ENCODE data around the gene STH.

Gene STH

GRCh38 chr17:45968732-45969131 is 30.3 kb upstream of the STH start:
- no peak for DNase-seq (ENCODE audit: low spot score)
- TF ChIP-seq CTCF (IDR thresholded peaks at IDR 0.05; ENCODE audit: extremely low read depth, missing control alignments), result no peak

GRCh38 chr17:45969726-45970125 is 29.3 kb upstream of the STH start:
- DNase-seq (ENCODE audit: low spot score), result no peak
- TF ChIP-seq CTCF (IDR thresholded peaks at IDR 0.05; ENCODE audit: extremely low read depth, missing control alignments), result no peak

GRCh38 chr17:45970659-45971058 is 28.4 kb upstream of the STH start:
- no peak for DNase-seq (ENCODE audit: low spot score)
- no peak for TF ChIP-seq CTCF (IDR thresholded peaks at IDR 0.05; ENCODE audit: extremely low read depth, missing control alignments)

GRCh38 chr17:45971698-45972141 is 27.3 kb upstream of the STH start:
- no peak for TF ChIP-seq CTCF (IDR thresholded peaks at IDR 0.05; ENCODE audit: extremely low read depth, missing control alignments)
- no peak for DNase-seq (ENCODE audit: low spot score)

- no peak for TF ChIP-seq CTCF (IDR thresholded peaks at IDR 0.05; ENCODE audit: extremely low read depth, missing control alignments)
- no peak for DNase-seq (ENCODE audit: low spot score)
Measured at GRCh38 chr17:45972531-45972930, 26.5 kb upstream of the STH start.

- no peak for TF ChIP-seq CTCF (IDR thresholded peaks at IDR 0.05; ENCODE audit: extremely low read depth, missing control alignments)
- DNase-seq (ENCODE audit: low spot score), result no peak
Measured at GRCh38 chr17:45973099-45973780, 25.8 kb upstream of the STH start.

- TF ChIP-seq CTCF (IDR thresholded peaks at IDR 0.05; ENCODE audit: extremely low read depth, missing control alignments), result no peak
- no peak for DNase-seq (ENCODE audit: low spot score)
Measured at GRCh38 chr17:45973946-45974859, 24.8 kb upstream of the STH start.
